Measurements from ENCODE around the gene KRTAP12-3. TPM values are rescaled to one million over a fixed set of nuclear protein-coding genes. Genes with fewer than 3 reads are reported as not detected.
A peak's percentile ranks its signal among the peaks of the same experiment; 100 is the strongest.
"Not testable (repeated sequence)": the region's sequence is repeated elsewhere in the genome, so short reads cannot be mapped to it uniquely, and the experiment has no call there.

The KRTAP12-3 gene
- total and polyA plus RNA-seq, 3 donors from 2014 or later: not detected

DNA sequence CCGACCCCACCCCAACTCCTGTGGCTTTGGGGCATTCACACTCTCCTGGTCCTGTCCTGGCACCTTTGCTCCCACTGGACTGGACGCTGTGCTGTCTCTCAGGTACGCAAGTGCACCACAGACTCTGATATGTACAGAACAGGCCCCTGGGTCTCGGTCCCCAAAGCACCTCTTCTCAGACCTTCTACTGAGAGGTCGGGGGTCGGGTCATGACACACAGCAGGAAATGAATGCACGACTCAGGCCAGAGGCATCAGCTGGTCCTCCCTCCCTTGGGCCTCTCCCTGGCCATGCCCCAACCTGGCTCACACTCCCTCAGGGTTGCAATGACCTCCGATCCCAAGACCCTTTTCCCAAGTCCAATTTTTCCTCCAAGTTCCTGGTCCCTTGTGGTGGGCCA, 37.5 kb downstream of the KRTAP12-3 start:
- Histone ChIP-seq H3K4me1 (no peaks in the 10 kb centered on the region), H3K27ac (no peak overlapping the region), H3K9me3 (no peaks in the 10 kb centered on the region), H3K27me3 (no peaks in the 10 kb centered on the region), H3K4me3 (no peak overlapping the region), H3K36me3 (ENCODE audit: low read depth, missing control alignments) (no peaks in the 10 kb centered on the region)
- intact Hi-C loops (cut with DNase I; ENCODE audit: low total_unique reads): no loop called here
- 73 to 81% methylated on average over 8 of the region's 8 CpGs for WGBS, 2 donors
- TF ChIP-seq POLR2A (IDR thresholded peaks at IDR 0.05): no peak
- TF ChIP-seq, protein P1, sequence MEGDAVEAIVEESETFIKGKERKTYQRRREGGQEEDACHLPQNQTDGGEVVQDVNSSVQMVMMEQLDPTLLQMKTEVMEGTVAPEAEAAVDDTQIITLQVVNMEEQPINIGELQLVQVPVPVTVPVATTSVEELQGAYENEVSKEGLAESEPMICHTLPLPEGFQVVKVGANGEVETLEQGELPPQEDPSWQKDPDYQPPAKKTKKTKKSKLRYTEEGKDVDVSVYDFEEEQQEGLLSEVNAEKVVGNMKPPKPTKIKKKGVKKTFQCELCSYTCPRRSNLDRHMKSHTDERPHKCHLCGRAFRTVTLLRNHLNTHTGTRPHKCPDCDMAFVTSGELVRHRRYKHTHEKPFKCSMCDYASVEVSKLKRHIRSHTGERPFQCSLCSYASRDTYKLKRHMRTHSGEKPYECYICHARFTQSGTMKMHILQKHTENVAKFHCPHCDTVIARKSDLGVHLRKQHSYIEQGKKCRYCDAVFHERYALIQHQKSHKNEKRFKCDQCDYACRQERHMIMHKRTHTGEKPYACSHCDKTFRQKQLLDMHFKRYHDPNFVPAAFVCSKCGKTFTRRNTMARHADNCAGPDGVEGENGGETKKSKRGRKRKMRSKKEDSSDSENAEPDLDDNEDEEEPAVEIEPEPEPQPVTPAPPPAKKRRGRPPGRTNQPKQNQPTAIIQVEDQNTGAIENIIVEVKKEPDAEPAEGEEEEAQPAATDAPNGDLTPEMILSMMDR (IDR thresholded peaks at IDR 0.05): no peak
- peak; percentile 11 for DNase-seq

DNA sequence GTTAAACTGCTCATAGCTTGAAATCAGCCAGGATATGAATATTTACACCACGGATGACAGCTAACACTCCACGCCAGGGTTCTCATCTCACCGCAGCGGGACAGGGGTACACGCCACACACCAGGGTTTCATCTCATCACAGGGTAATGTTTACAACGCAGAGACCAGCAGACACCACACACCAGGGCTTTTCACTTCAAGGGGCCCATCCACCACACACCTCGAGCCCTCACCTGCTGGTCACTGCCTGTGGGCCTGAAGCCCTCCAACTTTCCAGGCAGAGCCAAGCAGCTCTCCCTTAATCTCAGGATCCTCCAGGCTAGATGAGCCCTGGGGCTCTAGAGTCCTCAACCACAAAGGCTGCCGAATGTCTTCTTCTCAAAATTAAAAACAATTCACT, 37.9 kb downstream of the KRTAP12-3 start:
- no peaks in the 10 kb centered on the region for H3K27me3 ChIP-seq
- intact Hi-C loops (cut with DNase I; ENCODE audit: low total_unique reads): no loop called here
- H3K9me3 ChIP-seq: no peaks in the 10 kb centered on the region
- no peaks in the 10 kb centered on the region for H3K36me3 ChIP-seq (ENCODE audit: low read depth, missing control alignments)
- no peaks in the 10 kb centered on the region for H3K4me1 ChIP-seq
- TF ChIP-seq, protein P1 (IDR thresholded peaks at IDR 0.05): no peak
- TF ChIP-seq POLR2A (IDR thresholded peaks at IDR 0.05): no peak
- WGBS, 2 donors: 83 to 89% methylated on average over 6 to 8 of the region's 8 CpGs
- H3K27ac ChIP-seq: no peak overlapping the region
- H3K4me3 ChIP-seq: no peak overlapping the region
- DNase-seq: peak; percentile 7

- H3K36me3 ChIP-seq (ENCODE audit: low read depth, missing control alignments): no peaks in the 10 kb centered on the region
- H3K4me1 ChIP-seq: no peaks in the 10 kb centered on the region
- peak; percentile 4 for DNase-seq
- WGBS, 2 donors: 60 to 70% methylated on average over 10 of the region's 10 CpGs
- H3K27me3 ChIP-seq: no peaks in the 10 kb centered on the region
- no peaks in the 10 kb centered on the region for H3K9me3 ChIP-seq
- intact Hi-C loops (cut with DNase I; ENCODE audit: low total_unique reads): no loop called here
- TF ChIP-seq POLR2A (IDR thresholded peaks at IDR 0.05): no peak
- TF ChIP-seq, protein P1 (IDR thresholded peaks at IDR 0.05): no peak
- H3K4me3 ChIP-seq: no peak overlapping the region
- no peak overlapping the region for H3K27ac ChIP-seq
Measured at GRCh38 chr21:44696572-44696971, 38.8 kb downstream of the KRTAP12-3 start.

DNA sequence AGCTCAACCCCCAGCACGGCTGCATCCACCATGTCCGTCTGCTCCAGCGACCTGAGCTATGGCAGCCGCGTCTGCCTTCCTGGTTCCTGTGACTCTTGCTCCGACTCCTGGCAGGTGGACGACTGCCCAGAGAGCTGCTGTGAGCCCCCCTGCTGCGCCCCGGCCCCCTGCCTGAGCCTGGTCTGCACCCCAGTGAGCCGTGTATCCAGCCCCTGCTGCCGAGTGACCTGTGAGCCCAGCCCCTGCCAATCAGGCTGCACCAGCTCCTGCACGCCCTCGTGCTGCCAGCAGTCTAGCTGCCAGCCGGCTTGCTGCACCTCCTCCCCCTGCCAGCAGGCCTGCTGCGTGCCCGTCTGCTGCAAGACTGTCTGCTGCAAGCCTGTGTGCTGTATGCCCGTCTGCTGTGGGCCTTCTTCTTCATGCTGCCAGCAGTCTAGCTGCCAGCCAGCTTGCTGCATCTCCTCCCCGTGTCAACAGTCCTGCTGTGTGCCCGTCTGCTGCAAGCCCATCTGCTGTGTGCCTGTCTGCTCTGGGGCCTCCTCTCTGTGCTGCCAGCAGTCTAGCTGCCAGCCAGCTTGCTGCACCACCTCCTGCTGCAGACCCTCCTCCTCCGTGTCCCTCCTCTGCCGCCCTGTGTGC, 39.6 kb downstream of the KRTAP12-3 start, which contains the start of gene KRTAP10-12:
KRTAP10-12 (plus strand) TSS at position 1 of the 639 bp plus-strand sequence; CDS start at position 31, 30 bp downstream.
- DNase-seq; H3K4me1 ChIP-seq; H3K4me3 ChIP-seq; H3K9me3 ChIP-seq; H3K27ac ChIP-seq; H3K27me3 ChIP-seq; intact Hi-C loops (cut with DNase I; ENCODE audit: low total_unique reads); H3K36me3 ChIP-seq (ENCODE audit: low read depth, missing control alignments): not testable (repeated sequence)
- 53 to 64% methylated on average over 10 to 17 of the region's 21 CpGs for WGBS, 2 donors

DNA sequence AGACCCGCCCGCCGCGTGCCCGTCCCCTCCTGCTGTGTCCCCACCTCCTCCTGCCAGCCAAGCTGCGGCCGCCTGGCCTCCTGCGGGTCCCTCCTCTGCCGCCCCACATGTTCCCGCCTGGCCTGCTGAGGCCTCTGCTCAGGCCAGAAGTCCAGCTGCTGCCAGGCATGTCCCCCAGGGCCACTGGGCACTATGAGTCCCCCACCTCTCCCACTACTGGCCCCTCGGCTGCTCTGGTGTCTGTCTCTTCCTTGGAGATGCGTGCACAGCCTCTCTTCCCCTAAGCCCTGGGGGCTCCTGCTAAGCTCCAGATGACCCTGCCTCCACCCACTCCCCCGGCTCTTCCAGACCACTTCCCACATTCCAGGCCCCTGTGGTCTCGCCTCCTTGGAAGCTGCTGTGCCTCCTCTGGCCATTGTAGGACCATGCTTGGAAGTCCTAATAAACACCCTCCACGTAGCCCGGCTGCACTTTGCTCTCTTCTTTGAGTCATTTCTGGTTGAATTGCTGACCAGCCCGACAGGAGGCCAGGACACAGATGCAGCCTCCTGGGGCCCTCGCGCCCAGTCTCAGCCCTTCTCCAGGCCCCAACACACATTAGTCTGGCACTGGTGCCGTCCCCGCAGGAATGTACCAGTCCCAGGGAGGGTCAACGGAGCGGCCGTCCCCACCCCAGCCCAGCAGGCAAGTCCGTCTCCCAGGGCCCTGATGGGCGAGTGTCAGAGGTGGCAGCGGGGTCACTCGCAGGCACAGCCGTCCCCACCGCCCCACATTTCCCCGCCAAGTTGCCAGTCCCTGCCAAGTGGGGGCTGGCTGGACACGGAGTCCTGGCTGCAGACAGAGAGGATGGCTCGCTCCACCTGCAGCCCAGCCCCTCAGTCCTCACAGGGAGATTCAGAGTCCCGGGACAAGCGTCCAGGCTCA, 40.3 kb downstream of the KRTAP12-3 start:
- peak; percentile 5 for DNase-seq
- no peaks in the 10 kb centered on the region for H3K27me3 ChIP-seq
- no peaks in the 10 kb centered on the region for H3K9me3 ChIP-seq
- no peak overlapping the region for H3K27ac ChIP-seq
- H3K36me3 ChIP-seq (ENCODE audit: low read depth, missing control alignments): no peaks in the 10 kb centered on the region
- WGBS, 2 donors: 47 to 50% methylated on average over 31 to 35 of the region's 35 CpGs
- no peak overlapping the region for H3K4me3 ChIP-seq
- TF ChIP-seq POLR2A (IDR thresholded peaks at IDR 0.05): no peak
- TF ChIP-seq, protein P1 (IDR thresholded peaks at IDR 0.05): no peak
- no peaks in the 10 kb centered on the region for H3K4me1 ChIP-seq
- intact Hi-C loops (cut with DNase I; ENCODE audit: low total_unique reads): no loop called here

Measured in testis (tissue), 3 donors.